ENCODE results near the gene RNF180. TPM values are rescaled to one million over a fixed set of nuclear protein-coding genes. Genes with fewer than 3 reads are reported as not detected.

Gene RNF180
- polyA plus RNA-seq, 1 donor from 2014 or later: 6.4 TPM

- no peak for TF ChIP-seq POLR2AphosphoS5 (IDR thresholded peaks at IDR 0.05)
These were observed 174.7 kb downstream of the RNF180 start (continued) for GRCh38 chr5:64340293-64340692.

GRCh38 chr5:64341340-64341739, 175.7 kb downstream of the RNF180 start:
- no peak overlapping the region for H3K9ac ChIP-seq (ENCODE audit: low read length)
- no peaks in the 10 kb centered on the region for H3K36me3 ChIP-seq (ENCODE audit: insufficient read depth, low read length)
- no peak overlapping the region for H3K27ac ChIP-seq (ENCODE audit: low read length)
- no peaks in the 10 kb centered on the region for H3K79me2 ChIP-seq (replicated peaks; ENCODE audit: insufficient read depth, low read length)
- H3F3A ChIP-seq (ENCODE audit: insufficient read depth, low read length, poor library complexity, severe bottlenecking): no peaks in the 10 kb centered on the region
- no peak overlapping the region for H2AFZ ChIP-seq (ENCODE audit: low read depth, low read length)
- H3K9me2 ChIP-seq (ENCODE audit: insufficient read depth, low read length): no peaks in the 10 kb centered on the region
- H3K4me2 ChIP-seq (ENCODE audit: low read length): no peak overlapping the region
- no peak overlapping the region for H3K4me3 ChIP-seq (ENCODE audit: low read length)
- H3K9me3 ChIP-seq (ENCODE audit: low read length): no peaks in the 10 kb centered on the region
- no peaks in the 10 kb centered on the region for H4K20me1 ChIP-seq (ENCODE audit: insufficient read depth)
- TF ChIP-seq CTCF (IDR thresholded peaks at IDR 0.05; ENCODE audit: poor library complexity, severe bottlenecking) (no peak), EP300 (conservative IDR thresholded peaks at IDR 0.05; ENCODE audit: poor library complexity, severe bottlenecking) (no peak), POLR2AphosphoS5 (IDR thresholded peaks at IDR 0.05) (no peak), EZH2 (IDR thresholded peaks at IDR 0.05; ENCODE audit: borderline replicate concordance, insufficient read depth, low read length, poor library complexity, severe bottlenecking) (no peak)
- no peaks in the 10 kb centered on the region for H3K27me3 ChIP-seq (ENCODE audit: insufficient read depth, low read depth, low read length)

- Histone ChIP-seq H3K4me3 (ENCODE audit: low read length) (no peak overlapping the region), H3F3A (ENCODE audit: insufficient read depth, low read length, poor library complexity, severe bottlenecking) (no peaks in the 10 kb centered on the region), H3K79me2 (replicated peaks; ENCODE audit: insufficient read depth, low read length) (no peaks in the 10 kb centered on the region), H3K9me3 (ENCODE audit: low read length) (no peaks in the 10 kb centered on the region), H3K36me3 (ENCODE audit: insufficient read depth, low read length) (no peaks in the 10 kb centered on the region), H2AFZ (ENCODE audit: low read depth, low read length) (no peak overlapping the region), H4K20me1 (ENCODE audit: insufficient read depth) (no peaks in the 10 kb centered on the region), H3K27ac (ENCODE audit: low read length) (no peak overlapping the region), H3K4me2 (ENCODE audit: low read length) (no peak overlapping the region), H3K9me2 (ENCODE audit: insufficient read depth, low read length) (no peaks in the 10 kb centered on the region), H3K9ac (ENCODE audit: low read length) (no peak overlapping the region), H3K27me3 (ENCODE audit: insufficient read depth, low read depth, low read length) (no peaks in the 10 kb centered on the region)
- no peak for TF ChIP-seq EP300 (conservative IDR thresholded peaks at IDR 0.05; ENCODE audit: poor library complexity, severe bottlenecking)
- TF ChIP-seq REST (IDR thresholded peaks at IDR 0.05; ENCODE audit: borderline replicate concordance): no peak
- no peak for TF ChIP-seq RAD21 (conservative IDR thresholded peaks at IDR 0.05)
- no peak for TF ChIP-seq EZH2 (IDR thresholded peaks at IDR 0.05; ENCODE audit: borderline replicate concordance, insufficient read depth, low read length, poor library complexity, severe bottlenecking)
- no peak for TF ChIP-seq SMC3 (conservative IDR thresholded peaks at IDR 0.05; ENCODE audit: poor library complexity)
- no peak for TF ChIP-seq TAF1 (IDR thresholded peaks at IDR 0.05; ENCODE audit: low read depth)
- no peak for TF ChIP-seq MXI1 (conservative IDR thresholded peaks at IDR 0.05; ENCODE audit: poor library complexity, severe bottlenecking)
- no peak for TF ChIP-seq CTCF (IDR thresholded peaks at IDR 0.05; ENCODE audit: poor library complexity, severe bottlenecking)
- TF ChIP-seq POLR2AphosphoS5 (IDR thresholded peaks at IDR 0.05): no peak
These were observed 178.9 kb downstream of the RNF180 start for GRCh38 chr5:64344501-64344900.
